Activated naive CD4-positive, alpha-beta T cell treated with anti-CD3 and anti-CD28 coated beads for 36 hours (primary cell): ENCODE results near the gene CNN1. TPM values are rescaled to one million over a fixed set of nuclear protein-coding genes. Genes with fewer than 3 reads are reported as not detected.
A peak's percentile ranks its signal among the peaks of the same experiment; 100 is the strongest.

Experiments used
- CTCF ChIA-PET: fragments of 350-600 bp; sonication (Branson Sonifier 250); formaldehyde crosslinking; loops from one replicate; lab custom pipeline; 2021; ENCODE audit warnings: antibody characterized with exemption; lab: Charles Lee
- DNase-seq: peaks from one replicate; pipeline ENCODE4 v3.0.0-alpha.2; 2020
- H3K27ac Mint-ChIP-seq: one replicate; pipeline ENCODE4 v1.8.0; 2021; ENCODE audit warnings: mild to moderate bottlenecking, mixed read lengths
- H3K27me3 Mint-ChIP-seq: one replicate; pipeline ENCODE4 v1.8.0; 2021; ENCODE audit warnings: low read depth, mixed read lengths
- H3K36me3 Mint-ChIP-seq: one replicate; pipeline ENCODE4 v1.8.0; 2021; ENCODE audit warnings: low read depth, mixed read lengths
- H3K4me1 Mint-ChIP-seq: one replicate; pipeline ENCODE4 v1.8.0; 2021; ENCODE audit warnings: low read depth, mixed read lengths
- H3K4me3 Mint-ChIP-seq: one replicate; pipeline ENCODE4 v1.8.0; 2021; ENCODE audit warnings: mild to moderate bottlenecking, moderate library complexity, mixed read lengths
- H3K9me3 Mint-ChIP-seq: one replicate; pipeline ENCODE4 v1.8.0; 2021; ENCODE audit warnings: mixed read lengths
- intact Hi-C: fragments of 100-400 bp; cut with micrococcal nuclease; formaldehyde crosslinking; loops from one replicate; pipeline ENCODE4 v1.15.1; 2023
- total RNA-seq, 2 experiments: library from RNA; stranded (reverse); gene quantifications; one replicate each; pipeline ENCODE4 v1.2.3, GENCODE V29; 2021

CNN1 gene
- total RNA-seq, 2 experiments from 2014 or later = not detected

- H3K9me3 Mint-ChIP-seq = no peaks in the 10 kb centered on the region
- no peak for DNase-seq
- no peak overlapping the region for H3K27ac Mint-ChIP-seq
- intact Hi-C loops = no loop called here
- peaks cover 23% of the 10 kb centered on the region for H3K27me3 Mint-ChIP-seq
- no peaks in the 10 kb centered on the region for H3K36me3 Mint-ChIP-seq
- H3K4me3 Mint-ChIP-seq = no peak overlapping the region
- CTCF ChIA-PET = no interaction called here
- H3K4me1 Mint-ChIP-seq = peaks cover 10% of the 10 kb centered on the region
These were observed 1.1 kb downstream of the CNN1 start for GRCh38 chr19:11539495-11540365.

- peaks cover 23% of the 10 kb centered on the region for H3K27me3 Mint-ChIP-seq
- no peaks in the 10 kb centered on the region for H3K36me3 Mint-ChIP-seq
- no peaks in the 10 kb centered on the region for H3K9me3 Mint-ChIP-seq
- H3K4me1 Mint-ChIP-seq = peaks cover 4% of the 10 kb centered on the region
- H3K4me3 Mint-ChIP-seq = no peak overlapping the region
- CTCF ChIA-PET = no interaction called here
- no peak for DNase-seq
- H3K27ac Mint-ChIP-seq = no peak overlapping the region
- intact Hi-C loops = no loop called here
These were observed 2.0 kb downstream of the CNN1 start for GRCh38 chr19:11540645-11541044.

DNA sequence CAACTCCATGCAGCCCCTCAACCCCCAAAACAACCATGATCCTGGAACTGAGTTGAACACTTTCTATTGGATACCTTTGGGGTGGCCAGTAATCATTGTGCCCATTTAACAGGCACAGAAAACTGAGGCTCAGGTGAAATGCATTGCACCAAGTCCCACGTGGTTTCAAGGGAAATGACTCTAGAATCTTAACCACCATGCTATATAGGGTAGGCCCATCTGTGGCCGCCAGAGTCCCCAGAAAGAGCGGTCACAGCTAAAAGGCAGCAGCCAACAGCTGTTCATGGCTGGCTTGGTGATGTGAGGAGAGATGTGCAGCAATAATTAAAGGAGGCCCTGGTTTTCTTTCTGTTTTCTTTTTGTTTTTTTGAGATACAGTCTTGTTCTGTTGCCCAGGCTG is 2.6 kb downstream of the CNN1 start:
- H3K4me3 Mint-ChIP-seq = no peak overlapping the region
- no peaks in the 10 kb centered on the region for H3K9me3 Mint-ChIP-seq
- H3K36me3 Mint-ChIP-seq = no peaks in the 10 kb centered on the region
- no peak overlapping the region for H3K27ac Mint-ChIP-seq
- intact Hi-C loops = no loop called here
- CTCF ChIA-PET = interaction anchor here (0.6 kb wide), 1 partner anchor 44 kb away, joined by 3 read pairs; no protein-coding TSS in a partner anchor
- DNase-seq = no peak
- peaks cover 23% of the 10 kb centered on the region for H3K27me3 Mint-ChIP-seq
- peaks cover 5% of the 10 kb centered on the region for H3K4me1 Mint-ChIP-seq

DNA sequence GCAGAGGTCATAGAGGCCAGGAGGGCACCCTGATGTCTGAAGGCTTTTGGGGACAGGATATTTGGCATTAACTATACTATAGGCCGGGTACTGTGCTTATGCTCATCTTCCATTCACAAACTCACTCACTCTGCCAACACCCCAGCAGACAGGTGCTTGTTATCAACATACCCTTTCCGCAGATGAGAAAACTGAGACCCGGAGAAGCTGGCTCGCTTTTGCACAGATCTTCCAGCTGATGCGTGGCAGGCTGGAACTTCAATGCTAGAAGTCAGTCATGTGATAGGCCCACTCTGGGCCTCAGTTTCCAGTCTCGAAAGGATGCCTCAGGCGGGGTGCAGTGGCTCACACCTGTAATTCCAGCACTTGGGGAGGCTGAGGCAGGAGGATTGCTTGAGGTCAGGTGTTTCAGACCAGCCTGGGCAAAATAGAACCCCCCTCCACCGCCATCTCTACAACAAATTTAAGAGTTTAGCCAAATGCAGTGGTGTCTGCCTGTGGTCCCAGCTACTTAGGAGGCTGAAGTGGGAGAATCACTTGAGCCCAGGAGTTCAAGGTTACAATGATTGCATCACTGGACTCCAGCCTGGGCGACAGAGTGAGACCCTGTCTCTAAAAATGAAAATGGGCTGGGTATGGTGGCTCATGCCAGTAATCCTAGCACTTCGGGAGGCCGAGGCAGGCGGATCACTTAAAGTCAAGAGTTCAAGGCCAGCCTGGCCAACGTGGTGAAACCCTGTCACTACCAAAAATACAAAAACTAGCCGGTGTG is 9.5 kb downstream of the CNN1 start:
- no peak for DNase-seq
- Mint-ChIP-seq H3K27me3 (no peaks in the 10 kb centered on the region), H3K9me3 (no peaks in the 10 kb centered on the region), H3K4me3 (no peak overlapping the region), H3K27ac (no peak overlapping the region), H3K36me3 (no peaks in the 10 kb centered on the region), H3K4me1 (peaks cover 2% of the 10 kb centered on the region)
- intact Hi-C loops = no loop called here
- CTCF ChIA-PET = no interaction called here

- CTCF ChIA-PET = interaction anchor here (1.0 kb wide), 1 partner anchor 13 kb away, joined by 3 read pairs; no protein-coding TSS in a partner anchor
- H3K27ac Mint-ChIP-seq = no peak overlapping the region
- H3K4me3 Mint-ChIP-seq = no peak overlapping the region
- no peak for DNase-seq
- H3K4me1 Mint-ChIP-seq = peaks cover 10% of the 10 kb centered on the region
- no peaks in the 10 kb centered on the region for H3K27me3 Mint-ChIP-seq
- no peaks in the 10 kb centered on the region for H3K9me3 Mint-ChIP-seq
- intact Hi-C loops = no loop called here
- H3K36me3 Mint-ChIP-seq = peaks cover 4% of the 10 kb centered on the region
These were observed 10.8 kb downstream of the CNN1 start for GRCh38 chr19:11549386-11549953.

GRCh38 chr19:11550265-11550664 is 11.6 kb downstream of the CNN1 start:
- CTCF ChIA-PET = no interaction called here
- intact Hi-C loops = no loop called here
- Mint-ChIP-seq H3K36me3 (peaks cover 4% of the 10 kb centered on the region), H3K4me1 (peaks cover 11% of the 10 kb centered on the region), H3K27ac (no peak overlapping the region), H3K9me3 (no peaks in the 10 kb centered on the region), H3K4me3 (no peak overlapping the region), H3K27me3 (no peaks in the 10 kb centered on the region)
- no peak for DNase-seq

GRCh38 chr19:11551603-11552235 is 13.1 kb downstream of the CNN1 start:
- no peaks in the 10 kb centered on the region for H3K9me3 Mint-ChIP-seq
- no peak for DNase-seq
- CTCF ChIA-PET = interaction anchor here (0.6 kb wide), 1 partner anchor 20 kb away, joined by 3 read pairs; no protein-coding TSS in a partner anchor
- peaks cover 18% of the 10 kb centered on the region for H3K4me1 Mint-ChIP-seq
- H3K27ac Mint-ChIP-seq = no peak overlapping the region
- intact Hi-C loops = no loop called here
- no peaks in the 10 kb centered on the region for H3K27me3 Mint-ChIP-seq
- H3K4me3 Mint-ChIP-seq = no peak overlapping the region
- H3K36me3 Mint-ChIP-seq = peaks cover 10% of the 10 kb centered on the region

DNA sequence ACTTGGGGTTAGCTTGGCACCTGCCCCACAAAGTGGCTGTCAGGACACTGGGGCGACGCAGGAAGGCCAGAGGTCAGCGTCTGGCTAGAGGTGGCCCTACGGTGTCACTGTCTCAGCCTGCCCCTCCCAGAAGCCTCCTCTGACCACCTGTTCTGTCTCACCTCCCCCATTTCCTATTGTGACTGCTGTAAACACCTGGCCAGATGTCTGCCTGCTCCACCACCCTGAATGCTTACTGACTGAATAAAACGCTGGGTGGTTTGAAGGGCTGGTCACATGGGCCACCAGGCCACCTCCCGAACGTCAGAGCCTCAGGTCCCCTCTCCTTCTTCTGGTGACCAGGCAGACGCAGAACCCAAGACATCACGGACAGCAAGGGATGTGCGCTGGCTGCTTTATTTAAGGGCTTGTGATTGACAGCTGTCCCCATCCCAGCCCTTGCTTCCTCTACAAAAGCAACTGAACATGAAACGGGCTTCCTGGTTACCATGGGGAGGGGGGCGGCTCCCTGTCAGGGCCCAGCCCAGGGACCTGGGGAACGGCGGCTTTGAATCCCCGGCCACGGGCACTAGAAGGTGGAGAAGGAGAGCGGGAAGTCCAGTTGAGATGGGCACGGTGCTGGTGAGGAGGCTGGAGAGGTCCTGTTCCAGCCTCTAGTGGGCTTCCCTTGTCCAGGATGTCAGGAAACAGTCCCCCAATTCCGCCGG is 14.2 kb downstream of the CNN1 start:
- Mint-ChIP-seq H3K27me3 (no peaks in the 10 kb centered on the region), H3K9me3 (no peaks in the 10 kb centered on the region), H3K4me3 (no peak overlapping the region), H3K4me1 (peaks cover 26% of the 10 kb centered on the region), H3K27ac (no peak overlapping the region), H3K36me3 (peaks cover 13% of the 10 kb centered on the region)
- DNase-seq = no peak
- CTCF ChIA-PET = no interaction called here
- intact Hi-C loops = no loop called here

DNA sequence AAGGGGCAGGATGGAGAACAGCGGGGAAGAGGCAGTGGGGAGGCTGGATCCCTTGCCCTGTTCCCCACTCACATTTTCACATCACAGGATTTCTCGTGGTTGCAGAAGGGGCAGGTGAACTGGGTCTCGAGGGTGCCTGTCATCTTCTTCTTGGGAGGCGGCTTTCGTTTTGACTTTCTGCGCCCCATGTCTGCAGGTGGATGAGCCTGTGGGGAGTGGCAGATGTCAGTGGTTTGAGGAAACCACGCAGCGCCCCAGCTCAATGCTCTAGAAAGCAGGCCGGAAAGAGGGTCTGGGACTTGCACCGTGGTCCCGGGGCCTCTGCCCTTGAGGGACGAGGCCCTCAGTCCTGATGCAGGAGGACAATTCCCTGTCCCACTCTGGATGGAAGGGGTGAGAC is 15.5 kb downstream of the CNN1 start:
- no peak for DNase-seq
- H3K36me3 Mint-ChIP-seq = peaks cover 13% of the 10 kb centered on the region
- no peaks in the 10 kb centered on the region for H3K9me3 Mint-ChIP-seq
- H3K27ac Mint-ChIP-seq = peak overlapping the region; percentile 53
- intact Hi-C loops = no loop called here
- CTCF ChIA-PET = interaction anchor here (1.7 kb wide), 1 partner anchor 18 kb away, joined by 5 read pairs; no protein-coding TSS in a partner anchor
- peaks cover 31% of the 10 kb centered on the region for H3K4me1 Mint-ChIP-seq
- H3K27me3 Mint-ChIP-seq = no peaks in the 10 kb centered on the region
- H3K4me3 Mint-ChIP-seq = no peak overlapping the region

- no peaks in the 10 kb centered on the region for H3K9me3 Mint-ChIP-seq
- H3K27ac Mint-ChIP-seq = peak overlapping the region; percentile 6
- H3K4me1 Mint-ChIP-seq = peaks cover 36% of the 10 kb centered on the region
- CTCF ChIA-PET = no interaction called here
- no peak for DNase-seq
- no peak overlapping the region for H3K4me3 Mint-ChIP-seq
- H3K36me3 Mint-ChIP-seq = peaks cover 13% of the 10 kb centered on the region
- H3K27me3 Mint-ChIP-seq = no peaks in the 10 kb centered on the region
- intact Hi-C loops = no loop called here
These were observed 16.6 kb downstream of the CNN1 start for GRCh38 chr19:11555246-11555645.

- H3K4me3 Mint-ChIP-seq = peak overlapping the region; percentile 28
- CTCF ChIA-PET = no interaction called here
- peaks cover 13% of the 10 kb centered on the region for H3K36me3 Mint-ChIP-seq
- no peaks in the 10 kb centered on the region for H3K27me3 Mint-ChIP-seq
- intact Hi-C loops = no loop called here
- no peak for DNase-seq
- no peak overlapping the region for H3K27ac Mint-ChIP-seq
- no peaks in the 10 kb centered on the region for H3K9me3 Mint-ChIP-seq
- H3K4me1 Mint-ChIP-seq = peaks cover 45% of the 10 kb centered on the region
These were observed 18.2 kb downstream of the CNN1 start for GRCh38 chr19:11556634-11557420.
